HG03175 (cell line): ENCODE data around the gene SERPINB2.
A peak's percentile ranks its signal among the peaks of the same experiment; 100 is the strongest.
"Not testable (repeated sequence)": the region's sequence is repeated elsewhere in the genome, so short reads cannot be mapped to it uniquely, and the experiment has no call there.

Experiments
- ATAC-seq: cut with Tn5 transposase; IDR thresholded peaks from one replicate; pipeline ENCODE4 v1.9.1; 2021; ENCODE audit warnings: mild to moderate bottlenecking, moderate library complexity; ENCODE audit not compliant: unreplicated experiment

SERPINB2 gene

DNA sequence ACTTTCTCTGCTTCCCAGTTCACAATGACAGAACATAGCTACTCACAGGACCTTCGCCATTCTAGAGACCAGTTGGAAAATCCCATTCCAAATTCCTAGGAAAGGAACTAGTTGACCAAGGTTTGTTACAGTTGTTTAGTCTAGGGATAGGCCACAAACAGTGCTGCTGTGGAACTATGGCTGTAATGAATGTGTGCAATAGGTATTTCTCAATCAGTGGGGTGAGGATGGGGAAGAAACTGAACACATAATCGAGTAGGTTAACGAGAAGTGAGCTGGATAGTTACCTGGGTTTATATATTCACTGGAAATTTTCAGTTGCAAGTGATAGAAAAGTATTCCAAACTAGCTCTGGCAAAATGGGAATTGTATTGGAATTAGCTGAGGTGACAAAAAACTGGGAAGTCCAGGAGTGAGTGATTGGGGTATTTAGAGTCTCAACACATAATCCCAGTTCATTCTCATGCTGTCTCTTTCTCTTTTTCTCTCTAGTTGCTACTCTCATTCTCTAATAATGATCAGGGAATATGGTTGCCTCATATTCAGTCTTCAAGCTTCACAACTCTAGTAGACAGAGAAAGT lies 43.4 kb downstream of the SERPINB2 start:
- ATAC-seq: no peak

DNA sequence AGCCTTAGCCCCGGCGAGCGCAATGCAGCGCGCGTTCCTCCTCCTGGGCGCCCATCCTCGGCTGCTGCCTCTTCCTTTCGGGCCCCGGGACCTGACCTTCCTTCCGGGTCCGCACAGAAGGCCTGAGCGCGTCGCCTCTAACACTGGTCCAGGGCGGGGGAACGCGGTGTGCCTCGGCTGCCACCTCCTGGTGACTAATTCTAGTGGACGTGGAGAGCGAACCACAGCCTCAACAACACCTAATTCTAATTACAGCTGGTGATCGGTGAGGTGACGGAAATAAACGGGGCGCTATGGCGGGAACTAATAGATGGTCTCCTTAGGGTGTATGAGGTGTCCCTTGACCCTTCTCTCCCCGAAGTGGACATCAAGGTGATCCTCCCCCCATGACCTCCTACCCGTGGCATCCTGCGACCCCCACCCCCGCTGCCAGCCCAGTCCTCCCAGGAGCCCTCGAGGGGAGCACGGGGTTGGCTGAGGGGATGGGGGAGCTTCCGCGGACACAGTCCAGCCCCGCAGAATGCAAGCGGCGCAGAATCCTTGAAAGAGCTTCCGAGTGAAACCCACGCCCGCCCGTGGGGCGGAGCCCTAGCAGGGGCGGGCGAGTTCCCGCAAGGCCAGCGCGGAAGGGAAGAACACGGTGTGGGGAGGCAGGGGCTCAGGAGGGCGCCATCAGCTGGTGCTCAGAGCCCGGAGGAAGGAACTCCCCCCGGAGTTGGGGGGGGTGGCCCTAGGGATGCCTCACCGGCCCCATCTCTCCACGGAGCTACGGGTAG lies 48.8 kb downstream of the SERPINB2 start:
- peak; percentile 99 for ATAC-seq

DNA sequence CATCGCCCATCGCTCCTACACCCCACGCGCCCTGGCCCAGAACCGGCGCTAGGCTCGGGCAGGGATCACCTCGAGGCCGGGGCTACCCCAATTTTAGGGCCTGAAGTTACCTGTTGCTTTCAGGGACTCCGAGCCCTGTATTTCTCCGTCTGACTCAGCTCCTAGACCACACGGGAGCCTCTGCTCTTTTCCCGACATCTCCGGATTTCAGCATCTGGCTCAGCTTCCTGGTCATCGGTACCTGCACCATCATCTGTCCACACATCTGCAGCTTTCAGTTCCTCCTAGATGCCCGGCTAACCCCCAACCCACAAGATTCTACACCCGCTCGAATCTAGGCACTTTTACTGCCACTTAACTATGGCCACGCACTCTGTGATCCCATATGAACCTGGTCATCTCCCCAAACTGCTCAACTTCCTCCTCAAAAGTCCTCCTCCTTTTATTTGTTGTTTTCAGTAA lies 49.5 kb downstream of the SERPINB2 start:
- peak; percentile 10 for ATAC-seq

DNA sequence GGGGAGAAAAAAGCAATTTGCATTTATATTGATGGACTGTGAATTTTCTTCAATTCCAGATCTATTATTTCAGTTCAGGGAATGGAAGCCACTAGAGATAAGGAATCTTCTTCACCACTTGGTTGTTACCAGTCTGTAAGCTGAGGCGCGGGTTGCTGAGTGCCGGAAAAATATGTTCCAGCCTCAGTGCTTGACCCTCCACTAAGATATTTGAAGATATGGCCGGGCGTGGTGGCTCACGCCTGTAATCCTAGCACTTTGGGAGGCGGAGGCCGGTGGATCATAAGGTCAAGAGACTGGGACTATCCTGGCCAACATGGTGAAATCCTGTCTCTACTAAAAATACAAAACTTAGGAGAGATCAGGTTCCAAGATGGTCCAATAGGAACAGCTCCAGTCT lies 52.5 kb downstream of the SERPINB2 start:
- no peak for ATAC-seq

DNA sequence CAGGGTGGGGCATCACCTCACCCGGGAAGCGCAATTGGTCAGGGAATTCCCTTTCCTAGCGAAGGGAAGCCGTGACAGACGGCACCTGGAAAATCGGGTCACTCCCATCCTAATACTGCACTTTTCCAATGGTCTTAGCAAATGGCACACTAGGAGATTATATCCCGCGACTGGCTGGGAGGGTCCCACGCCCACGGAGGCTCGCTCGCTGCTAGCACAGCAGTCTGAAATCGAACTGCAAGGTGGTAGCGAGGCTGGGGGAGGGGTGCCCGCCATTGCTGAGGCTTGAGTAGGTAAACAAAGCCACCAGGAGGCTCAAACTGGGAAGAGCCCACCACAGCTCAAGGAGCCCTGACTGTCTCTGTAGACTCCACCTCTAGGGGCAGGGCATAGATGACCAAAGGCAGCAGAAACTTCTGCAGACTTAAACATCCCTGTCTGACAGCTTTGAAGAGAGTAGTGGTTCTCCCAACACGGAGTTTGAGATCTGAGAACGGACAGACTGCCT lies 53.1 kb downstream of the SERPINB2 start:
- ATAC-seq: not testable (repeated sequence)

DNA sequence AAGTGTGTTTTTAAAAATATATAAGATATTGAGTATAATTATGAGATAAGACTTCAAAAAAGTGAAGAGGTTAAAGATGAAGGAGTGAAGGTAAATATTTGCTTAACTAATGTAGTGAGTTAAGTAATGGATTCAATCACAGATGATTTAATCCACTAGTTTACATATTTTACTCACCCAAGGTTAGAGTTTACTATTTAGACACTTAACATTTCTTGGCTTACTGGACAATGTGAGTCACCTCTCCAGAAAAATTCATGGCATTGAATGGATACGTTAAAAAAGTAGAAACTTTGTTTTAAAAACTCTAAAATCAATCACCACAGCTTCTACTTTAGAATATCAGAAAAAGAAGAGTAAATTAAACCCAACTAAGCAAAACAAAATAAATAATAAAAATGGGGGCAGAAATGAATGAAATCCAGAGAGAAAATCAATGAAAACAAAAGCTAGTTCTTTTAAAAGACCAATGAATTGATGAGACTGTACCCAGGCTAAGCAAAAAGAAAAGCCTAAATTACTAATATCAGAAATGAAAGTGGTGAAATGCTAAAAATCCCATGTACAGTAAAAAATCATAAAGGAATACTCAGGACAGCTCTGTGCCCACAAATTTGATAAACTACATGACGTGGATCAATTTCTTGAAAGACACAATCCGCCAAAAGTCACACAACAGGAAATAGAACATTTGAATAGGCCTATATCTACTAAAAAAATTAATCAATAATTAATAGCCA lies 59.7 kb downstream of the SERPINB2 start:
- no peak for ATAC-seq

DNA sequence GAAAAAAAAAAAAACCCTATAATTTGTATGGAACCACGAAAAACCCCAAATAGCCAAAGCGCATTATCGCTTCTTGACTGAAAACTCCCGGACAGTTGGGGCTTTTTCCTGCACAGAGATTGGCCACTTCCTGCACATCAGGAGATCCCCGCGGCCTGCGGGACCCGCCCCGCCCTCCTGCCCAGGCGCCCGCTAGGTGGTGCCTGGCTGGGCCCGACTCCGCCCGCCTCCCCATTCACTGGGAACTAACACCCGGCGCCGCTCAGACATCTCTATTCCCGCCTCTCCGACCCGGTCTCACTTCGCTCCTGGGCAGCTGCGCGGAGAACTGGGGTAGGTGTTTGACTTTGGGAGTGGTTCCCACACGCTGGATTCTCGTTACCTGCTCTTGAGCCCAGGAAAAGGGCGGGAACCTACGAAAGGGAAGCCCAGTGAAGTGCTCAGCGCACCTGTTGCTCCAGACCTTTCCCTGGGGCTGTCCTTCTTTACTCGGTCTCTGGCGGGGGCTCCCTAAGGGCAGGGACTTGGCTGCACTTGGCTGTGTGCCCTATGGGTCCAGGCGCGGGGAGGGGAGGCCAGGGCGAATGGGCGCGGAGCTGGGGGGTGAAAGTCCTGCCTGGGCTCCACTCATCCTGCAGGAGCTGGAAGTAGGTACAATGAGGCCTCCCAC lies 61.7 kb downstream of the SERPINB2 start, which contains the start of gene HMSD:
TSS of gene HMSD (plus strand) at position 234 of the 670 bp plus-strand sequence. CDS start 4,155 bp downstream, outside the sequence.
- ATAC-seq: peak; percentile 89

DNA sequence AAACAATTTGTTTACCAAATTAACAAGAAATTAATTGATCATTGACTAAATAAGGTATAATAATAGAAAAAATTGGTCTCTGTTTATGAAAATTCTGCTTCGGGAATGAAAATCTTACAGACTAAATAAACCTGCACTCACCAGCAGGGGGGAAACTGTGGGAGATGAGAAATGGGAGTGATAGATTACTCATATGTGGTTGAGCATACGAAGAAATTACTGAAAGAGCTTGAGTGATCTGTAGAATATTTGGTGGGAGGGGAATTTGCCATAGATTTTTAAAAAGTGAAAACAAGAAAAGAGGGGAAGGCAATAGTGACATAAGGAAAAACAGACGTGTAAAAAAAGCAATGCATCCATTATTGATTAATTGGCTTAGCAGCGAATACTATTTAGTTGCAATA lies 63.8 kb downstream of the SERPINB2 start:
- ATAC-seq: peak; percentile 44
